ENCODE results near the gene NPC1L1. TPM values are rescaled to one million over a fixed set of nuclear protein-coding genes. Genes with fewer than 3 reads are reported as not detected.

NPC1L1 gene
- 0.15 and 0.17 TPM in 2 replicates for total RNA-seq

DNA sequence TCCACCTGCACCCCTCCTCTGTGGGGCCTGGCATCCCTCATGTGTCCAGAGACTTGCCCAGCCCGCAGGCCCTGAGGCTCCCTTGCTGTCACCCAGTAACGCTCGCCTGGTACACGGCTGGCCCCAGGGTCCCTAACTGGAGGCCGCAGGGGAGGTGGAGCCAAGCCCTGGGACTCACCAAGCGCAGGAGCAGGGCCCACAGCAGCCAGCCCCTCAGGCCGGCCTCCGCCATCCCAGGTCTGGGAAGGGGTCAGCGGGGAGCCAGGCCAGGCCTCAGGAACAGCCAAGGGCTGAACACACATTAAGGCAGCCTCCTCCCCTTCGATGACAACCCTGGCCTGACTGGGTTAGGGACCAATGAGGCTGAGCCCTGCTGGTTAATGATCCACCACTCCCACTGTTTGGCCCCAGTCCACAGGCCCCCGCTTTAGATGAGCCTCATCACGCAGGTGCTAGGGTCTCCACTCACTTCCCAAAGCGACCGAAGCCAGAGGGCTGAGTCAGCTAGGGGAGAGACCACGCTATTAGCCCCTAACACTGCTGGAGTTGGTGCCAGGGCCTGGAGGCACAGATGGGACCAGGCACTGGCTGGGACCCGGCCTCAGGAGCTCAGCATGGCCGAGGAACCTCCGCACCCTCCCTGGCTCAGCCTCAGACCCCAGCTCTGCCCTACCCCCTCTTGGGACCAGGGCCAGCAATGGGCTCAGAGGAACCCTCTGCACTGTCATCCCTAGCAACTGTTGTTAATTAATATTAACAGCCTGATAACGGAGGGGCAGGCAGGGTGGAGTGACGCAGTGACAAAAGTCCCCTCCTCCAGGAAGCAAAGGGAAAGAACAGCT, at the start of gene NPC1L1:
Gene NPC1L1 (minus strand): TSS at position 303 of the 842 bp plus-strand sequence. CDS start 71 bp downstream, at position 232.

GRCh38 chr7:44581879-44582603, 40.9 kb upstream of the NPC1L1 start, which contains the start of gene TMED4:
Gene TMED4 (minus strand): TSS chr7:44582231. CDS start chr7:44582206, 25 bp downstream.

GRCh38 chr7:44573464-44574286, 32.5 kb upstream of the NPC1L1 start, which contains the start of gene DDX56:
Gene DDX56 (minus strand): TSS chr7:44573908. CDS start chr7:44573895, 13 bp downstream.

GRCh38 chr7:44490351-44491200, 50.6 kb downstream of the NPC1L1 start, which contains the start of gene NUDCD3:
Gene NUDCD3 (minus strand): TSS chr7:44490658. CDS start chr7:44490600, 58 bp downstream.

Other genes starting within 250 kb of the NPC1L1 start
- 0.15 and 0.33 TPM in 2 replicates for gene CAMK2B, start 215.7 kb downstream of the NPC1L1 start, total RNA-seq
- 87.0 and 95.8 TPM in 2 replicates for gene NUDCD3, start 50.7 kb downstream of the NPC1L1 start, total RNA-seq
- gene DDX56, start 32.6 kb upstream of the NPC1L1 start, total RNA-seq, result 43.6 and 57.7 TPM in 2 replicates
- 97.9 and 120 TPM in 2 replicates for gene TMED4, start 40.9 kb upstream of the NPC1L1 start, total RNA-seq
- 79.6 and 110 TPM in 2 replicates for gene OGDH, start 65.3 kb upstream of the NPC1L1 start, total RNA-seq
- 11.2 and 13.5 TPM in 2 replicates for gene ZMIZ2, start 207.5 kb upstream of the NPC1L1 start, total RNA-seq

Data from smooth muscle cell of trachea (primary cell).